Stimulated activated memory B cell treated with anti-CD40 and anti-IgM and Interleukin-4, amounts not matched to agents 10 μg/mL and 1 μg/mL and 100 μg/mL, for 72 hours (primary cell): ENCODE data around the gene DPPA3.
A peak's percentile ranks its signal among the peaks of the same experiment; 100 is the strongest.
"Not testable (repeated sequence)": the region's sequence is repeated elsewhere in the genome, so short reads cannot be mapped to it uniquely, and the experiment has no call there.

Experiments
- ATAC-seq: fragments of 150-1000 bp; cut with Tn5 transposase; 2 replicates; pipeline ENCODE4 v1.10.0; 2021
- H3K27ac Mint-ChIP-seq: one replicate; pipeline ENCODE4 v1.8.0; 2022; ENCODE audit warnings: mild to moderate bottlenecking, mixed read lengths
- H3K27me3 Mint-ChIP-seq: one replicate; pipeline ENCODE4 v1.8.0; 2022; ENCODE audit warnings: mixed read lengths
- H3K36me3 Mint-ChIP-seq: one replicate; pipeline ENCODE4 v1.8.0; 2022; ENCODE audit warnings: mixed read lengths
- H3K4me1 Mint-ChIP-seq: one replicate; pipeline ENCODE4 v1.8.0; 2022; ENCODE audit warnings: mixed read lengths
- H3K4me3 Mint-ChIP-seq: one replicate; pipeline ENCODE4 v1.8.0; 2022; ENCODE audit warnings: mild to moderate bottlenecking, moderate library complexity, mixed read lengths
- H3K9me3 Mint-ChIP-seq: one replicate; pipeline ENCODE4 v1.8.0; 2022; ENCODE audit warnings: mixed read lengths

Gene DPPA3

GRCh38 chr12:7709969-7710675 lies 1.1 kb upstream of the DPPA3 start:
- Mint-ChIP-seq H3K4me1 (no peaks in the 10 kb centered on the region), H3K4me3 (no peak overlapping the region), H3K36me3 (no peaks in the 10 kb centered on the region), H3K9me3 (peaks cover 9% of the 10 kb centered on the region), H3K27ac (no peak overlapping the region), H3K27me3 (no peaks in the 10 kb centered on the region)
- no peak for ATAC-seq

- no peak overlapping the region for H3K4me3 Mint-ChIP-seq
- no peaks in the 10 kb centered on the region for H3K4me1 Mint-ChIP-seq
- peaks cover 4% of the 10 kb centered on the region for H3K9me3 Mint-ChIP-seq
- H3K27me3 Mint-ChIP-seq: no peaks in the 10 kb centered on the region
- no peak overlapping the region for H3K27ac Mint-ChIP-seq
- no peaks in the 10 kb centered on the region for H3K36me3 Mint-ChIP-seq
- no peak for ATAC-seq
Observed at GRCh38 chr12:7712841-7713442, 1.7 kb downstream of the DPPA3 start.

GRCh38 chr12:7716381-7716780 lies 5.1 kb downstream of the DPPA3 start:
- peak; percentile 20 for ATAC-seq
- Mint-ChIP-seq H3K4me1 (no peaks in the 10 kb centered on the region), H3K36me3 (no peaks in the 10 kb centered on the region), H3K27ac (no peak overlapping the region), H3K27me3 (peaks cover 25% of the 10 kb centered on the region), H3K4me3 (no peak overlapping the region), H3K9me3 (peaks cover 4% of the 10 kb centered on the region)

GRCh38 chr12:7719946-7720730 lies 8.9 kb downstream of the DPPA3 start:
- no peaks in the 10 kb centered on the region for H3K9me3 Mint-ChIP-seq
- H3K27me3 Mint-ChIP-seq: peaks cover 25% of the 10 kb centered on the region
- H3K4me1 Mint-ChIP-seq: no peaks in the 10 kb centered on the region
- ATAC-seq: no peak
- H3K4me3 Mint-ChIP-seq: no peak overlapping the region
- H3K27ac Mint-ChIP-seq: no peak overlapping the region
- no peaks in the 10 kb centered on the region for H3K36me3 Mint-ChIP-seq

- H3K36me3 Mint-ChIP-seq: no peaks in the 10 kb centered on the region
- H3K4me1 Mint-ChIP-seq: no peaks in the 10 kb centered on the region
- no peak overlapping the region for H3K27ac Mint-ChIP-seq
- ATAC-seq: no peak
- no peaks in the 10 kb centered on the region for H3K9me3 Mint-ChIP-seq
- peaks cover 16% of the 10 kb centered on the region for H3K27me3 Mint-ChIP-seq
- no peak overlapping the region for H3K4me3 Mint-ChIP-seq
Observed at GRCh38 chr12:7723926-7724325, 12.7 kb downstream of the DPPA3 start.

GRCh38 chr12:7729746-7730145 lies 18.5 kb downstream of the DPPA3 start:
- no peaks in the 10 kb centered on the region for H3K27me3 Mint-ChIP-seq
- ATAC-seq: no peak
- H3K4me3 Mint-ChIP-seq: no peak overlapping the region
- H3K4me1 Mint-ChIP-seq: no peaks in the 10 kb centered on the region
- no peaks in the 10 kb centered on the region for H3K9me3 Mint-ChIP-seq
- no peaks in the 10 kb centered on the region for H3K36me3 Mint-ChIP-seq
- H3K27ac Mint-ChIP-seq: no peak overlapping the region

GRCh38 chr12:7730984-7731383 lies 19.8 kb downstream of the DPPA3 start:
- not testable (repeated sequence) for H3K9me3 Mint-ChIP-seq, H3K27ac Mint-ChIP-seq, H3K4me1 Mint-ChIP-seq, H3K27me3 Mint-ChIP-seq, H3K36me3 Mint-ChIP-seq, ATAC-seq, H3K4me3 Mint-ChIP-seq

- Mint-ChIP-seq H3K27me3 (no peaks in the 10 kb centered on the region), H3K27ac (no peak overlapping the region)
Observed at GRCh38 chr12:7731486-7731885, 20.3 kb downstream of the DPPA3 start.

GRCh38 chr12:7732993-7733392 lies 21.8 kb downstream of the DPPA3 start:
- Mint-ChIP-seq H3K27ac (no peak overlapping the region), H3K36me3 (no peaks in the 10 kb centered on the region), H3K9me3 (no peaks in the 10 kb centered on the region), H3K27me3 (no peaks in the 10 kb centered on the region), H3K4me3 (no peak overlapping the region), H3K4me1 (no peaks in the 10 kb centered on the region)
- no peak for ATAC-seq

More at GRCh38 chr12:7731486-7731885, 20.3 kb downstream of the DPPA3 start:
- H3K9me3 Mint-ChIP-seq: no peaks in the 10 kb centered on the region
- no peaks in the 10 kb centered on the region for H3K36me3 Mint-ChIP-seq
- H3K4me1 Mint-ChIP-seq: no peaks in the 10 kb centered on the region
- no peak for ATAC-seq
- H3K4me3 Mint-ChIP-seq: no peak overlapping the region

GRCh38 chr12:7747246-7747645 lies 36.0 kb downstream of the DPPA3 start, which contains the start of gene CLEC4C:
CLEC4C (minus strand) TSS chr12:7747375; CDS start chr12:7747348, 27 bp downstream.
- no peaks in the 10 kb centered on the region for H3K4me1 Mint-ChIP-seq
- H3K9me3 Mint-ChIP-seq: peaks cover 6% of the 10 kb centered on the region
- no peak within 1 kb of the TSS for H3K4me3 Mint-ChIP-seq
- H3K36me3 Mint-ChIP-seq: no peaks in the 10 kb centered on the region
- no peak for ATAC-seq
- H3K27me3 Mint-ChIP-seq: peaks cover 20% of the 10 kb centered on the region
- no peak within 1 kb of the TSS for H3K27ac Mint-ChIP-seq

- Mint-ChIP-seq H3K4me1 (no peaks in the 10 kb centered on the region), H3K9me3 (peaks cover 3% of the 10 kb centered on the region), H3K27ac (no peak overlapping the region), H3K36me3 (no peaks in the 10 kb centered on the region), H3K4me3 (no peak overlapping the region), H3K27me3 (peaks cover 20% of the 10 kb centered on the region)
- ATAC-seq: no peak
Observed at GRCh38 chr12:7748852-7749251, 37.6 kb downstream of the DPPA3 start.

GRCh38 chr12:7749442-7749841 lies 38.2 kb downstream of the DPPA3 start:
- H3K9me3 Mint-ChIP-seq: peaks cover 3% of the 10 kb centered on the region
- H3K36me3 Mint-ChIP-seq: no peaks in the 10 kb centered on the region
- no peaks in the 10 kb centered on the region for H3K4me1 Mint-ChIP-seq
- H3K27ac Mint-ChIP-seq: no peak overlapping the region
- H3K4me3 Mint-ChIP-seq: no peak overlapping the region
- peaks cover 20% of the 10 kb centered on the region for H3K27me3 Mint-ChIP-seq
- no peak for ATAC-seq

- H3K36me3 Mint-ChIP-seq: no peaks in the 10 kb centered on the region
- H3K27me3 Mint-ChIP-seq: peaks cover 20% of the 10 kb centered on the region
- H3K4me3 Mint-ChIP-seq: no peak overlapping the region
- no peaks in the 10 kb centered on the region for H3K4me1 Mint-ChIP-seq
- peaks cover 3% of the 10 kb centered on the region for H3K9me3 Mint-ChIP-seq
- no peak for ATAC-seq
- no peak overlapping the region for H3K27ac Mint-ChIP-seq
Observed at GRCh38 chr12:7750350-7750749, 39.1 kb downstream of the DPPA3 start.

GRCh38 chr12:7751394-7751793 lies 40.2 kb downstream of the DPPA3 start:
- Mint-ChIP-seq H3K36me3 (no peaks in the 10 kb centered on the region), H3K4me1 (no peaks in the 10 kb centered on the region), H3K4me3 (no peak overlapping the region), H3K9me3 (peaks cover 3% of the 10 kb centered on the region), H3K27ac (no peak overlapping the region), H3K27me3 (peaks cover 26% of the 10 kb centered on the region)
- ATAC-seq: no peak

- H3K4me1 Mint-ChIP-seq, H3K4me3 Mint-ChIP-seq, H3K9me3 Mint-ChIP-seq, H3K27ac Mint-ChIP-seq, ATAC-seq, H3K36me3 Mint-ChIP-seq: not testable (repeated sequence)
- peaks cover 20% of the 10 kb centered on the region for H3K27me3 Mint-ChIP-seq
Observed at GRCh38 chr12:7751941-7752922, 41.0 kb downstream of the DPPA3 start.
